Right kidney (tissue), 9 donors: ENCODE measurements around the gene MRLN.
"Not testable (repeated sequence)": the region's sequence is repeated elsewhere in the genome, so short reads cannot be mapped to it uniquely, and the experiment has no call there.

ENCODE experiments used
- DNase-seq: peaks from one replicate; pipeline ENCODE4 v3.0.0-alpha.2; 2016
- long read RNA-seq, 8 donors: transcript quantifications; one replicate each; lab custom pipeline, GENCODE V29; 2026

The MRLN gene
- long read RNA-seq, donor 1, partial matches to known transcripts = 0 of 1 reads
- long read RNA-seq, donor 1, other reads (novel, unspliced or antisense) = 0 of 1 reads
- long read RNA-seq, donor 2 = 0 reads
- long read RNA-seq, donor 3 = 0 reads
- long read RNA-seq, donor 4, partial matches to known transcripts = 0 of 1 reads
- long read RNA-seq, donor 4, other reads (novel, unspliced or antisense) = 0 of 1 reads
- long read RNA-seq, donor 5 = 0 reads
- long read RNA-seq, donor 6, partial matches to known transcripts = 0 of 2 reads
- long read RNA-seq, donor 6, other reads (novel, unspliced or antisense) = 0 of 2 reads
- long read RNA-seq, donor 7, partial matches to known transcripts = 0 of 2 reads
- long read RNA-seq, donor 7, other reads (novel, unspliced or antisense) = 0 of 2 reads
- long read RNA-seq, donor 8 = 0 reads

GRCh38 chr10:59753267-59753666 is at the start of gene MRLN:
MRLN (minus strand) TSS chr10:59753455.
- DNase-seq = no peak

DNA sequence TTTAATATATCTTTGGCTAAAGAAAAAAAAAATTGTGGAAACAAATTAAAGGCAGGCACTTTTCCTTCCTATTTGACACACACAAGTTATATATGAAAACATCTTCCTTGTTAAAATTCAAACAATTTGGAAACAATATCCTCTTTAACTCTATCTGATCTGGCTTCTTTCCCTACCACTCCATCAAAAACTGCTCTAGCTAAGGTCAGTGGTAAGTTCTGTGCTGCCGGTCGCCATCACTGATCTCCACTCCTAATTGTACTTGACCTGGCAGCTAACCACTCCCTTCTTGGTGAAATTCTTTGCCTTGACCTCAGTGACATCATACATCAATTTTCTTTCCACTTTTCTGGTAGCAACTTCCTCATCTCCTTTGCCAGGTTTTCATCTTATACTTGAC is 47.9 kb upstream of the MRLN start:
- DNase-seq = no peak

GRCh38 chr10:59799421-59799820 is 46.2 kb upstream of the MRLN start:
- DNase-seq = no peak

DNA sequence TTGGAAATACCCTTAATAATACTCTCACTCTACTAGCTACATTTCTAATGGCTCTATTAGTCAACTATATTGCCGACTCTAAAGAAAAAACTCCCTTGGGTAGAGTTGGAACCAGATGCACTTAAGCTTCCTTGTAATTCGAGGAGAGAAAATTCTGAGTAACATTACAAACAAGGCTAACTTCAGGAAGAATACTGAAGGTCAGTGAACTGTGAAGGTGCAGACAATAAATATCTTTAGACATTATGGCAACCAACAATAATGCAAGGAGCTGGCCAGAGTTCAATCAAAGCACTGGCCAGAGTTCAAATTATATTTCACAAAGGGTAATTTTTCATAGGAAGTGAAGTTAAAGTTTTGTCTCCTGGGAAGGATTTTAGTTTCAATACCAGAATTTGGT is 40.7 kb upstream of the MRLN start:
- DNase-seq = no peak

DNA sequence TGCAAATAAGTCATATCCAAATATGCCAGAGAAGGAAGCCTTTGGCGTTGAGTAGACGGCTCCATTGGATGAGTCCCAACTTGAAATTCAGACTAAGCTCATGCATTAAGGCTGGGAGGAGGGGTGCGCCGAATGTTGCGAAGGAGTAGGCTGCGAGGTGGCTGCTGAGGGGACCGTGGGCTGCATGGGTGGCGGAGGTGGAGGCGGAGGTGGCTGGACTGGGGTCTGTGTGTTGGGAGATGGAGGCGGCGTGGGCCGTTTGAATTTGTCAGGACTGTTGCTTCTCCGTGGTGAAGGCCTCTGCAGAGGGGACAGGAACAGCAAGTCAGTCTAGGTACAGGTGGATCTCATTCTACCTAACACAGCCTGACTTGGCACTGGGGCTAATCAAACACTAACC is 39.6 kb upstream of the MRLN start:
- no peak for DNase-seq

DNA sequence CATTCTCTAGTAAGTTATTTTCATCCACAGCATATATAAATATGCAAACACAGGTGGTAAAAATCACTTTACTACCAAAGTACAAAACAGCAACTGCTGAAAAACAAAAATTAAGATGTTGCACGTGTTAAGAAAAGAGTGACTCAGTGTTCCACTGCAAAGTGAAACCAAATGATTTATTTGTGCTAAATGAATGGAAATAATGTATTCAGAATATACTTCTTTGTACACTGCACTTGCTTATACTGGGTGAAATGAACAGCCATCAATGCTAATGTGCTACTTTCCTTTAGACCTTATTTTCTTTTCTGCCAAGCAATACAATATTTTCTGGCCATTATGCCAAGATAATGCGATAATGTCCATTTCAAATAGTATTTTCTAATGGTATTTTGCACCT is 38.3 kb upstream of the MRLN start:
- DNase-seq = no peak

DNA sequence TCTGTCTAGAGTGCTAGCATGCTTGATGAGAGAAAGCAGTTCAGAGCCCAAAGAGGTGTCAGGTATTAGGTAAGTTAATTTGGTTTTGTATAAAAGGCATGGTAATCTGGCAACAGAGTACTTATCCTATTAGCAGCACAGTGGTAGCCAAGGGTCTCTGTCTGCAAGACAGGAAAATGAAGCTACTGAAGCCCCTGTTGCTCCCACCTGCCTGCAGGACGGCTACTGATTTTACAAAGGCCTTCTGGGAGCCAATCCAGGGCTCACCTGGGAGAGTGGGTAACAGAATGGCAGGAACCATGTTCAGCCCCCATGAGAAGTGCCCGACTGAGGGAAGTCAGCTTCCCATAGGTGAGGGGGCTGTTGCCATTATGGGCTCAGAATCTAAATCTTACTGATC is 36.8 kb upstream of the MRLN start:
- not testable (repeated sequence) for DNase-seq

DNA sequence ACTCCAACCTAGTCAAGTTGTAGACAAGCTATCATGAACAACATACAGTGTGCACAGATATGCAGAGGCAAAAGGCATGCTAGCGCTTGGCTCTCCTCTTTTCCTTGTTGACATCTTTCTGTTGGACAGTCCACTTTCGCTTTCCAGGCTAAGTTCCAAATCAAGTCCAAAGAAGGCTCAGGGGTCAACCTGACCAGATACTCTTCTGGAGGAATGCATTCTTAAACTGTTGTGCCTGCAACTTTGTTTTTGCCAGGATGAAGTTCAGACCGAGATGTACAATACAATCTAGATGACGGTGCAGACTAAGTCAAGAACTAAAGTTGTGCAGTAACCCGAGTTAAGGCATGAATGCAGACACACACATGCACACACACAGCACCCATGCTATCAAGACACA is 35.7 kb upstream of the MRLN start:
- not testable (repeated sequence) for DNase-seq

- not testable (repeated sequence) for DNase-seq
Observed at GRCh38 chr10:59787032-59787431, 33.8 kb upstream of the MRLN start.

DNA sequence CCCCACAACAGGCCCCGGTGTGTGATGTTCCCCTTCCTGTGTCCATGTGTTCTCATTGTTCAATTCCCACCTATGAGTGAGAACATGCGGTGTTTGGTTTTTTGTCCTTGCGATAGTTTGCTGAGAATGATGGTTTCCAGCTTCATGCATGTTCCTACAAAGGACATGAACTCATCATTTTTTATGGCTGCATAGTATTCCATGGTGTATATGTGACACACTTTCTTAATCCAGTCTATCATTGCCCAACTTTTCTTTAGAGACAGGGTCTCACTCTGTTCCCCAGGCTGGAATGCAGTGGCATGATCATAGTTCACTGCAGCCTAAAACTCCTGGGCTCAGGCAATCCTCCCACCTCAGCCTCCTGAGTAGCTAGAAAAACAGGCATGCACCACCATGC is 32.2 kb upstream of the MRLN start:
- DNase-seq = not testable (repeated sequence)

DNA sequence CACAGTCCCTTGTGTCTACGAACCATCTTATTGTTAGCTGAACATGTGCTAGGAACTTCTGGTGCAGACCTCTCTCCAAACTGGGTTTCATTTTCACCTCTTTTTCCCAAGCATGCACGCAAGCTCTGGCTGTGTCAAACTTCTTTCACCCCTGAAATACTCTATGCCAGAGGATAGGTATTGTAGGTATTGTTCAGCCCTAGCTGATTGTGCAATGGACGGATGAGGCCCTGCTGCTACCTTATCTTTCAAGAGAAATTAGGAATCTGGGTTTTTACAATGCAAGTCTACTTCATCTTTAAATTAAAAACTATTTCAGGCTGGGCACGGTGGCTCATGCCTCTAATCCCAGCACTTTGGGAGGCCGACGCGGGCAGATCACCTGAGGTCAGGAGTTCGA is 28.3 kb upstream of the MRLN start:
- no peak for DNase-seq

- DNase-seq = no peak
Observed at GRCh38 chr10:59779756-59780533, 26.7 kb upstream of the MRLN start.

GRCh38 chr10:59774451-59774850 is 21.2 kb upstream of the MRLN start:
- no peak for DNase-seq

GRCh38 chr10:59773088-59773487 is 19.8 kb upstream of the MRLN start:
- DNase-seq = no peak

- DNase-seq = no peak
Observed at GRCh38 chr10:59771162-59771807, 18.0 kb upstream of the MRLN start.

DNA sequence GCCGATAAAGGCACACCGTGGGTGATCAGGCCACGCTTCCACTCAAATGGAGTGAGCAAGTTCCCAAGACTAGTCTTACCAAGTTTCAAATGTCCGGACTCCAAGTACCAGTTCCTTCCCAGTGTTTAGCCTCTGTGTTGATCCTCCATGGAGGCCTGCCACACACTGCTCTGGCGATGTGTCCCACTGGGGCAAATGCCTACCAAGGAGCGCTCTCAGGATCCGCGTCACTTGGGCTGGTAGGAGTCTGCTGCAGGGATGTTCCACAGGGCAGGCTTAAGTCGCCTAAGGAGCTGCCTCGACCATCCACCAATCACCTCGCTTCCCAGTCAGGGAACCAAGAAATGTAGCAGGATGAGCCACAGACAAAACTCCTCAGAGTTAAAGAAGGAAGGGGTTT is 17.4 kb upstream of the MRLN start:
- no peak for DNase-seq

DNA sequence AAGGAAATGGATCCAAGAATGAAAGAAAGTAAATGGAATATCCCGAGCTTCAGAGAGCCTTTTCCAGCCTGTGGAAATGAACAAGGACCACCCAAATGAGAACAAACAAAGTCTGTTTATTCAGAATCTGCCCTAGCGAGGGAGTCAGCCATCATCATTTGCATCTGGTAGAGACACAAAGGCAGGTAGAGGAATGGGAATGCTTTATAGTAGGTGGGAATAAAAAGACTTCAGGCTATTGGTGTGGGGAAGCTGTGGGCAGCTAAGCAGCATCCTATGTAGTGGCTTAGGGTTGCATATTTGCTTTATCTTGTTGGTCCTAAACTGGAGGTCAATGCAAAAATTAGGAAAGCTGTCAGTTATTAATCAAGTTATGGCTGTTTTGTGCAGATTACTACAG is 9.2 kb upstream of the MRLN start:
- DNase-seq = no peak

- no peak for DNase-seq
Observed at GRCh38 chr10:59757966-59758365, 4.7 kb upstream of the MRLN start.

DNA sequence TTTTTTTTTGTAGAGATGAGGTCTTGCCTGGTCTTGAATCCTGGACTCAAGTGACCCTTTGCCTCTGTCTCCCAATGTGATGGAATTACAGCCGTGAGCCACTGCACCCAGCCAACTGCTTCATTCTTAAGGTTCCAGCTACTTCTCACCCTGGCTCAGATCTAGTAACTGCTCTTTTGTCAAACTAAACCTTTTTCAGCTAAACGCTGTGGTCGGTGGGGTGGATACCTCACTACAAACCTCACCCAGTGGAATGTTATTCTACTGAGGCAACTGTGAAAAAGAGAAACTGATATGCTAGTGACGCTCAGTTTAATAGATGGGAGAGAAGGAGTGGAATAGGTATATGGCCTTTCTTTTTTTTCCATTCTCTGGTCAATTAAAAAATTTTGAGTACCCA is 1.7 kb upstream of the MRLN start:
- DNase-seq = no peak

DNA sequence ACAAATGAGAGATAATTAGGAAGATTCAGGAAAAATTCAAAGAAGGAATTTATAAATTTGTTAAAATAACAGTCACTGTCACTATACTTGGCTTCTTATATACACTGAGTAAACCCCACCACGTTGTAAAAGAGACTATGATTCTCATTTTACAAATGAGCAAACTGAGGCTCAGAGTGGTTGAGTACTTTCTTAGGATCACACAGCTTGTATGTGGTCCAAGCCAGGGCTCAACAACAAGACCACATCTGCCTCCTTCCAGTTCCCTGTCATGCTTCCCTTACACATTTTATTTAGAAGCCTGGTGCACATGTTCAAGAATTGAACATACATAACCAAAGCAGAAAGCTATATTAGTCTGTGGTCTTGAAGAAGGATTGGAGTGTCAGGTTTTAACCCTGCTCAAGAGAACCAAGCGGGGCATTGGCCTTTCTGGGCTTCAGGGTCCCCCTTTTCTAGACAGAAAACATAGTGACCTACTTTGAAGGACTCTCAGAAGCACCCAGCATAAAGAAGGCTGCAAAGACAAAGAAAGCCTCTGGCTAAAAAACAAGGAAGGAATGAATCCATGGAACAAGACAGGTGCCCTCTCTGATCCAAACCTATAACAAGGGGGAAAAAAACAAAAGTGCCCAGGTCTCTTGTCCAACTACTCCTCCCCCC is 846 bp downstream of the MRLN start:
- no peak for DNase-seq

DNA sequence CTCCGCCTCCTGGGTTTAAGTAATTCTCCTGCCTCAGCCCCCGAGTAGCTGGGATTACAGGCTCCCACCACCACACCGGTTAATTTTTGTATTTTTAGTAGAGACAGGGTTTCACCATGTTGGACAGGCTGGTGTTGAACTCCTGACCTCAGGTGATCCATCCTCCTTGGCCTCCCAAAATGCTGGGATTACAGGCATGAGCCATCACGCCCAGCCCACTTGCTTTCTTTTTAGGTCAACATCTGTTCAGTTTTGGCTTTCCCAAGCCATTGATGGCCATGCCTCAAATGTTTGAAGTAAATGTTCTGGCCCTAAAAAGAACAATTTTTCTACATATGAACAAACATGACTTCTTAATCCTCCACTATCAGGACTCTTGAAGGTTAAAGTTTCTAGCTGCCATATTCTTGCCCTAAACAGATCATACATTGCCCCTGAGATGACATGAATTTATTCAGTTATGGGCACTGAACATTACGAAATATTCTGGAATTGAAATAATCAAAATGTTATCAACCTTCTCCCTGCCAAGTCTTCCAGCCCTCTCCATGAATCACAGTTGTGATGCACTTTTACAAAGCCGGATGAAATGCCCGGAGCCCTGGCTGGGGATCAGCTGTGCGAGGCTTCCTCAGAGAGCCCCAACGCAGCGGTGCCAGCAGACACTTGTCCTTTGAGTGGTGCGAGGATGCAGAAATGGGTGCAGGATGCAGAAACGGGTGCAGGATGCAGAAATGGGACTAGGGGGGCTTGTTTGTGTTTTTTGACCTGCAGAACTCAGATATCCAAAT is 2.9 kb downstream of the MRLN start:
- DNase-seq = no peak

GRCh38 chr10:59748834-59749233 is 4.4 kb downstream of the MRLN start:
- DNase-seq = no peak
